Loucy (cell line): ENCODE measurements around the gene C17orf67.

ENCODE experiments used
- H2AFZ ChIP-seq: fragments of 200-600 bp; sonication (generic); 2 replicates; pipeline ENCODE4 v1.6.0; 2016; ENCODE audit warnings: antibody characterized with exemption, mild to moderate bottlenecking, low read length, moderate library complexity
- H3F3A ChIP-seq: fragments of 200-600 bp; 2 replicates; pipeline ENCODE4 v1.6.0; 2016; ENCODE audit warnings: antibody characterized with exemption, low read depth, mild to moderate bottlenecking
- H3K27me3 ChIP-seq: fragments of 200-600 bp; sonication (generic); 2 replicates; pipeline ENCODE4 v1.6.1; 2014; ENCODE audit warnings: low read length, mild to moderate bottlenecking; ENCODE audit not compliant: insufficient read depth, poor library complexity, severe bottlenecking
- H3K36me3 ChIP-seq: fragments of 200-600 bp; sonication (generic); 2 replicates; pipeline ENCODE4 v1.6.1; 2016; ENCODE audit warnings: low read length; ENCODE audit not compliant: insufficient read depth
- H3K4me1 ChIP-seq: fragments of 200-600 bp; sonication (generic); 2 replicates; pipeline ENCODE4 v1.5.1; 2014; ENCODE audit warnings: low read length, mild to moderate bottlenecking; ENCODE audit not compliant: insufficient read depth, poor library complexity, severe bottlenecking
- H3K4me2 ChIP-seq: fragments of 200-600 bp; sonication (generic); 2 replicates; pipeline ENCODE4 v1.6.0; 2014; ENCODE audit warnings: antibody characterized with exemption, low read length, low read depth, mild to moderate bottlenecking; ENCODE audit not compliant: poor library complexity, severe bottlenecking
- H3K4me3 ChIP-seq: fragments of 200-600 bp; sonication (generic); 2 replicates; pipeline ENCODE4 v1.5.1; 2014; ENCODE audit warnings: low read length, mild to moderate bottlenecking, mixed read lengths; ENCODE audit not compliant: poor library complexity, severe bottlenecking
- H3K79me2 ChIP-seq: fragments of 200-600 bp; sonication (generic); 2 replicates; pipeline ENCODE4 v1.6.1; 2014; ENCODE audit warnings: low read length; ENCODE audit not compliant: insufficient read depth
- H3K9ac ChIP-seq: fragments of 200-600 bp; sonication (generic); 2 replicates; pipeline ENCODE4 v1.6.0; 2014; ENCODE audit warnings: mild to moderate bottlenecking, low read depth, low read length, moderate library complexity; ENCODE audit not compliant: poor library complexity, severe bottlenecking
- H3K9me2 ChIP-seq: fragments of 200-600 bp; sonication (generic); replicated peaks from 2 replicates; pipeline ENCODE4 v1.6.1; 2016; ENCODE audit warnings: low read depth, low read length, mixed read lengths
- H3K9me3 ChIP-seq: fragments of 200-600 bp; sonication (generic); 2 replicates; pipeline ENCODE4 v1.6.1; 2014; ENCODE audit warnings: mild to moderate bottlenecking, antibody characterized with exemption, low read length, low read depth; ENCODE audit not compliant: insufficient read depth
- H4K20me1 ChIP-seq: fragments of 200-600 bp; sonication (generic); 2 replicates; pipeline ENCODE4 v1.6.0; 2014; ENCODE audit warnings: antibody characterized with exemption, low read length, mild to moderate bottlenecking; ENCODE audit not compliant: insufficient read depth, poor library complexity, severe bottlenecking
- CTCF ChIP-seq: fragments of 200-600 bp; sonication (generic); conservative IDR thresholded peaks from 2 replicates; pipeline ENCODE4 v1.5.1; 2014; ENCODE audit warnings: mild to moderate bottlenecking, antibody characterized with exemption, low read length
- EZH2phosphoT487 ChIP-seq: fragments of 200-600 bp; IDR thresholded peaks from 2 replicates; pipeline ENCODE4 v1.6.1; 2018; ENCODE audit warnings: antibody characterized with exemption, mild to moderate bottlenecking, moderate library complexity, borderline replicate concordance

C17orf67 gene

DNA sequence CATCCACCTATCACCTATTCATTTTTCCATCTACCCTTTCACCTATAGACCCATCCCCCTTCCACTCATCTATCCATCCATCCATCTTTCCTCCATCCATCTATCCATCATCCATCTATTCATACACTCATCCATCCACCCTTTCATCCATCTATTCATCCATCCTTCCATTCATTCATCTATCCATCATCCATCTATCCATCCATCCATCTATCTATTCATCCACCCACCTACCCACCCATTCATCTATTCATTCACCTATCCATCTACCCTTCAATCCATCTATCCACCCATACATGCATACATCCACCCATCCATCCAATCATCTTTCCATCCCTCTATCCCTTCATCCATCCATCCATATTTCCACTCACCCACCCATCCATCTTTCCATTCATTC lies 63.3 kb downstream of the C17orf67 start:
- Histone ChIP-seq H4K20me1 (no peaks in the 10 kb centered on the region), H3K36me3 (no peaks in the 10 kb centered on the region), H3K27me3 (no peaks in the 10 kb centered on the region), H3K4me1 (peaks cover 42% of the 10 kb centered on the region), H3K79me2 (no peaks in the 10 kb centered on the region), H3K9me2 (no peaks in the 10 kb centered on the region), H3K9me3 (no peaks in the 10 kb centered on the region), H3K9ac (no peak overlapping the region), H3K4me2 (no peak overlapping the region), H3K4me3 (no peak overlapping the region), H2AFZ (no peak overlapping the region), H3F3A (no peaks in the 10 kb centered on the region)
- TF ChIP-seq EZH2phosphoT487 = no peak
- no peak for TF ChIP-seq CTCF

GRCh38 chr17:56765449-56765848 lies 68.3 kb downstream of the C17orf67 start:
- Histone ChIP-seq H3K4me2 (no peak overlapping the region), H3F3A (no peaks in the 10 kb centered on the region), H3K4me1 (peaks cover 72% of the 10 kb centered on the region), H2AFZ (peak overlapping the region; percentile 37; the same call in 1 of the 2 replicates), H3K79me2 (no peaks in the 10 kb centered on the region), H3K36me3 (no peaks in the 10 kb centered on the region), H4K20me1 (no peaks in the 10 kb centered on the region), H3K9ac (peak overlapping the region; percentile 16), H3K4me3 (no peak overlapping the region), H3K9me2 (no peaks in the 10 kb centered on the region), H3K27me3 (no peaks in the 10 kb centered on the region), H3K9me3 (no peaks in the 10 kb centered on the region)
- TF ChIP-seq EZH2phosphoT487 = no peak
- no peak for TF ChIP-seq CTCF

DNA sequence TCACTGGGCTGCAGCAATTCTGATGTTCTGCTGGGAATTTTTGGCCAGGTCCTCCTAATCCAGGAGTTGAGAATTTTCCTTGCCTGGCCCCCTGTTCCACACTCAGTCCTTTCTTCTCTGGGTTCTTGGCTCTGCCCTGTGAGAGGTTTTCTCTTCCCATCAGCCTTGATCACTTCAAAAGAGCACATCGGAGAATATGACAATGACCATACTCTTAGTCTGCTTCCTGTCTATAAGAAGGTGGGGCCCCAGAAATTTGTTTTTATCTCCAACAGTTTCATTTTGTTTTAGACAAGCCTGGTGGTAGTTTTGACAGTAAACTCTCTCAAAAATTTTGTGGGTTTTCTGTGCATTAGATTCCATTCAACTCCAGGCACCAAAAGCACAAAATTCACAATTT lies 70.7 kb downstream of the C17orf67 start:
- TF ChIP-seq CTCF (no peak), EZH2phosphoT487 (no peak)
- no peaks in the 10 kb centered on the region for H3K9me2 ChIP-seq
- no peaks in the 10 kb centered on the region for H3K36me3 ChIP-seq
- peak overlapping the region; percentile 88 for H2AFZ ChIP-seq
- peak overlapping the region; percentile 68 for H3K9ac ChIP-seq
- peak overlapping the region; percentile 53 for H3K4me3 ChIP-seq
- no peaks in the 10 kb centered on the region for H3K79me2 ChIP-seq
- peaks cover 57% of the 10 kb centered on the region for H3K4me1 ChIP-seq
- no peaks in the 10 kb centered on the region for H4K20me1 ChIP-seq
- H3K9me3 ChIP-seq = no peaks in the 10 kb centered on the region
- peak overlapping the region; percentile 67 for H3K4me2 ChIP-seq
- no peaks in the 10 kb centered on the region for H3F3A ChIP-seq
- no peaks in the 10 kb centered on the region for H3K27me3 ChIP-seq
